ENCODE results near the gene ADPRH. TPM values are rescaled to one million over a fixed set of nuclear protein-coding genes. Genes with fewer than 3 reads are reported as not detected.

ADPRH gene
- total and polyA plus RNA-seq, 2 experiments from 2014 or later: 3.6 to 4.8 TPM

GRCh38 chr3:119624002-119624720, 44.9 kb downstream of the ADPRH start:
- no peak for TF ChIP-seq CTCF (IDR thresholded peaks at IDR 0.05; ENCODE audit: low read depth, low read length)
- Histone ChIP-seq H3K27ac (no peak overlapping the region), H3K4me1 (ENCODE audit: low read depth) (peaks cover 14% of the 10 kb centered on the region), H3K4me3 (no peak overlapping the region), H3K9me3 (ENCODE audit: low read depth) (no peaks in the 10 kb centered on the region), H3K36me3 (no peaks in the 10 kb centered on the region), H3K27me3 (no peaks in the 10 kb centered on the region)
- no peak for DNase-seq (ENCODE audit: low read depth in 1 of 2, low spot score in 1 of 2)

- Histone ChIP-seq H3K4me3 (no peak overlapping the region), H3K27ac (peak overlapping the region; percentile 33), H3K9me3 (ENCODE audit: low read depth) (no peaks in the 10 kb centered on the region), H3K4me1 (ENCODE audit: low read depth) (peaks cover 13% of the 10 kb centered on the region), H3K36me3 (no peaks in the 10 kb centered on the region), H3K27me3 (no peaks in the 10 kb centered on the region)
- no peak for TF ChIP-seq CTCF (IDR thresholded peaks at IDR 0.05; ENCODE audit: low read depth, low read length)
- no peak for DNase-seq (ENCODE audit: low read depth in 1 of 2, low spot score in 1 of 2)
Measured at GRCh38 chr3:119625451-119626153, 46.3 kb downstream of the ADPRH start.

GRCh38 chr3:119626196-119626595, 46.9 kb downstream of the ADPRH start:
- Histone ChIP-seq H3K36me3 (no peaks in the 10 kb centered on the region), H3K27ac (peak overlapping the region; percentile 33), H3K9me3 (ENCODE audit: low read depth) (no peaks in the 10 kb centered on the region), H3K27me3 (no peaks in the 10 kb centered on the region), H3K4me3 (no peak overlapping the region), H3K4me1 (ENCODE audit: low read depth) (peaks cover 8% of the 10 kb centered on the region)
- TF ChIP-seq CTCF (IDR thresholded peaks at IDR 0.05; ENCODE audit: low read depth, low read length): no peak
- no peak for DNase-seq (ENCODE audit: low read depth in 1 of 2, low spot score in 1 of 2)

- DNase-seq (ENCODE audit: low read depth in 1 of 2, low spot score in 1 of 2): peak in 1 of 2 donors; percentile 49
- TF ChIP-seq CTCF (IDR thresholded peaks at IDR 0.05; ENCODE audit: low read depth, low read length): no peak
- peaks cover 11% of the 10 kb centered on the region for H3K4me1 ChIP-seq (ENCODE audit: low read depth)
Measured at GRCh38 chr3:119627461-119627860, 48.2 kb downstream of the ADPRH start.

GRCh38 chr3:119628390-119628789, 49.1 kb downstream of the ADPRH start:
- Histone ChIP-seq H3K4me1 (ENCODE audit: low read depth) (peaks cover 15% of the 10 kb centered on the region), H3K9me3 (ENCODE audit: low read depth) (no peaks in the 10 kb centered on the region), H3K4me3 (no peak overlapping the region), H3K27ac (no peak overlapping the region), H3K36me3 (no peaks in the 10 kb centered on the region), H3K27me3 (no peaks in the 10 kb centered on the region)
- TF ChIP-seq CTCF (IDR thresholded peaks at IDR 0.05; ENCODE audit: low read depth, low read length): no peak
- DNase-seq (ENCODE audit: low read depth in 1 of 2, low spot score in 1 of 2): no peak

More at GRCh38 chr3:119627461-119627860, 48.2 kb downstream of the ADPRH start:
- H3K9me3 ChIP-seq (ENCODE audit: low read depth): no peaks in the 10 kb centered on the region
- H3K27me3 ChIP-seq: no peaks in the 10 kb centered on the region
- H3K4me3 ChIP-seq: no peak overlapping the region
- H3K27ac ChIP-seq: no peak overlapping the region
- no peaks in the 10 kb centered on the region for H3K36me3 ChIP-seq
